Lower leg skin (tissue), 3 donors: ENCODE results near the gene ACACA.

ENCODE experiments used
- CTCF ChIP-seq, 3 donors: fragments of 450-650 bp; IDR thresholded peaks; one replicate each; pipeline ENCODE4 v1.5.1; 2016; ENCODE audit warnings: antibody characterized with exemption in 3 of 3, mild to moderate bottlenecking in 3 of 3, moderate library complexity in 2 of 3
- POLR2A ChIP-seq, 2 donors: fragments of 450-650 bp; IDR thresholded peaks; one replicate each; pipeline ENCODE4 v1.6.1; 2016 to 2017; ENCODE audit warnings: antibody characterized with exemption in 2 of 2, mild to moderate bottlenecking in 1 of 2, moderate library complexity in 1 of 2

GRCh38 chr17:37375706-37376105, 30.9 kb downstream of the ACACA start, which contains the start of gene C17orf78:
- TF ChIP-seq CTCF (IDR thresholded peaks at IDR 0.05), result no peak
- no peak for TF ChIP-seq POLR2A (IDR thresholded peaks at IDR 0.05)
